ENCODE data around the gene ZFAND2A. TPM values are rescaled to one million over a fixed set of nuclear protein-coding genes. Genes with fewer than 3 reads are reported as not detected.
"Not testable (repeated sequence)": the region's sequence is repeated elsewhere in the genome, so short reads cannot be mapped to it uniquely, and the experiment has no call there.

The ZFAND2A gene
- total RNA-seq, 1 donor from 2014 or later: 36.0 TPM

DNA sequence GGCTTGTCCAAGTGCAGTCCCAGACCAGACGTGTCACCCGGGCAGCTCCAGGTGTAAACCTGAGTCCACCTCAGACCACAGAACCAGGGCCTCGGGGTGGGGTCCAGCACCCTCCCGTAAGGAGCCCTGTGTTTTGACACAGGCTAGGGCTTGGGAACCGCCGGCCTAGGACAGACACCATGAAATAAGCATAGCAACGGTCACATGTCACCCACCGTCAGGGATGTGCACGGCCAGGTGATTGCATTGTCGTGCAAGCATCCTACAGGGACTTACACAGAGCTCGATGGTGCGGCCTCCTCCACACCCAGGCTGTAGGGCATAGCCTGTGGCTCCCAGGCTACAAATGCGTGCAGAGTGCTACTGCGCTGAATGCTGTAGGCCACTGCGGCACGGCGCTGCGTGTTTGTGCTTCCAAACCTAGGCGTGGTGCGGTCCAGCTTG is 10.6 kb downstream of the ZFAND2A start:
- Mint-ChIP-seq H3K27ac (ENCODE audit: unreplicated experiment) (no peak overlapping the region), H3K4me3 (ENCODE audit: unreplicated experiment) (no peak overlapping the region), H3K4me1 (ENCODE audit: unreplicated experiment) (no peaks in the 10 kb centered on the region), H3K27me3 (ENCODE audit: unreplicated experiment) (peaks cover 2% of the 10 kb centered on the region), H3K9me3 (ENCODE audit: unreplicated experiment) (no peaks in the 10 kb centered on the region), H3K36me3 (ENCODE audit: low read depth, unreplicated experiment) (peaks cover 31% of the 10 kb centered on the region)
- DNase-seq (ENCODE audit: low spot score): no peak
- TF ChIP-seq, protein P1, sequence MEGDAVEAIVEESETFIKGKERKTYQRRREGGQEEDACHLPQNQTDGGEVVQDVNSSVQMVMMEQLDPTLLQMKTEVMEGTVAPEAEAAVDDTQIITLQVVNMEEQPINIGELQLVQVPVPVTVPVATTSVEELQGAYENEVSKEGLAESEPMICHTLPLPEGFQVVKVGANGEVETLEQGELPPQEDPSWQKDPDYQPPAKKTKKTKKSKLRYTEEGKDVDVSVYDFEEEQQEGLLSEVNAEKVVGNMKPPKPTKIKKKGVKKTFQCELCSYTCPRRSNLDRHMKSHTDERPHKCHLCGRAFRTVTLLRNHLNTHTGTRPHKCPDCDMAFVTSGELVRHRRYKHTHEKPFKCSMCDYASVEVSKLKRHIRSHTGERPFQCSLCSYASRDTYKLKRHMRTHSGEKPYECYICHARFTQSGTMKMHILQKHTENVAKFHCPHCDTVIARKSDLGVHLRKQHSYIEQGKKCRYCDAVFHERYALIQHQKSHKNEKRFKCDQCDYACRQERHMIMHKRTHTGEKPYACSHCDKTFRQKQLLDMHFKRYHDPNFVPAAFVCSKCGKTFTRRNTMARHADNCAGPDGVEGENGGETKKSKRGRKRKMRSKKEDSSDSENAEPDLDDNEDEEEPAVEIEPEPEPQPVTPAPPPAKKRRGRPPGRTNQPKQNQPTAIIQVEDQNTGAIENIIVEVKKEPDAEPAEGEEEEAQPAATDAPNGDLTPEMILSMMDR (IDR thresholded peaks at IDR 0.05; ENCODE audit: unreplicated experiment): no peak

DNA sequence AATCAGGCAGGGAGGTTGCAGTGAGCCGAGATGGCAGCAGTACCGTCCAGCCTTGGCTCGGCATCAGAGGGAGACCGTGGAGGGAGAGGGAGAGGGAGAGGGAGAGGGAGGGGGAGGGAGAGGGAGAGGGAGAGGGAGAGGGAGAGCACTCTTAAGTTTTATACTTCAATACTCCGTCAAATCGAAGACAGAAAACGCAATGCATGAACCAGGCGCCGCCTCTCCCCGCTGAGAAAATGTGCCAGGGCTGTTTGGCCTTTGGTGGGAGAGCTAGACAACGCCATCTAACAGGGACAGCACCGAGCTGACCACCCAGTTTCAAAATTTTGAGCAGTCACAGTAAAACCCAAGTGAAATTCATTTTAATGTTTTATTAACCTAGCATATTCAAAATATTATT is 12.1 kb downstream of the ZFAND2A start:
- not testable (repeated sequence) for H3K27me3 Mint-ChIP-seq (ENCODE audit: unreplicated experiment)

DNA sequence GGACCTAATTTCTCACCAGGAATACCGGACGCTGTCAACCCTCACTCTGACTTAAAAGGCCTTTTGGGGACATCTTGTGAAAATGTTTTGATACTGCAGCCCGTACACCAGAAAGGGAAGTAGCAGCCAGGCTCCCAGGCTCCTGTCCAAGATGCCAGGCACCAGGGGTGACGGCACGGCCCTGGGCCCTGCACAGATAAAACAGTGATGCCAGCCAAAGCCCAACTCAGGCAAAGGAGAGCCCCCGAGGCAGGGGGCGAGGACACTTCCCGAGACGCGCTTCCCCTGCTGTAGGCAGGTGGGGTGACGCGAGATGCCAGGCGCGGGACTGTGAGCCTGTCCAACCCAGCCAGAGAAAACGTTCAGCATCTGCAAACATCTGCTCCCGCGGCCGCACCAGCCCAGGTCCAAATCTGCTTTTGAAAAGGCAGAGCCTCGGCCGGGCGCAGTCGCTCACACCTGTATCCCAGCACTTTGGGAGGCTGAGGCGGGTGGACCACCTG is 15.7 kb downstream of the ZFAND2A start:
- Mint-ChIP-seq H3K27me3 (ENCODE audit: unreplicated experiment) (peaks cover 2% of the 10 kb centered on the region), H3K27ac (ENCODE audit: unreplicated experiment) (no peak overlapping the region)
- DNase-seq (ENCODE audit: low spot score): no peak

More for the DNA sequence above, 12.1 kb downstream of the ZFAND2A start:
- H3K36me3 Mint-ChIP-seq (ENCODE audit: low read depth, unreplicated experiment): peaks cover 16% of the 10 kb centered on the region
- not testable (repeated sequence) for H3K4me1 Mint-ChIP-seq (ENCODE audit: unreplicated experiment); H3K27ac Mint-ChIP-seq (ENCODE audit: unreplicated experiment); H3K9me3 Mint-ChIP-seq (ENCODE audit: unreplicated experiment); H3K4me3 Mint-ChIP-seq (ENCODE audit: unreplicated experiment); DNase-seq (ENCODE audit: low spot score)

DNA sequence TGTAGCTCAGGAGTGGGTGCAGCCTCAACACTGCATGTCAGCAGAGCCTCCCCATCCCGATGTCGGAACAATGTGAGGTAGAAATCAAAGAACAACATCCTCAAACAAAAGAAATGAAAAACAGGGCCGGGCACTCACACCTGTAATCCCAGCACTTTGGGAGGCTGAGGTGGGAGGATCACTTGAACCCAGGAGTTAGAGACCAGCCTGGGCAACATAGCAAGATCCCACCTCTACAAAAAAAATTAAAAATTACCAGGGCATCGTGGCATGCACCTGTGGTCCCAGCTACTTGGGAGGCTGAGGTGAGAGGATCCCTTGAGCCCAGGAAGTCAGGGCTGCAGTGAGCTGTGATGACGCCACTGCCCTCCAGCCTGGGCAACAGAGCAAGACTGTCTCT is 17.0 kb downstream of the ZFAND2A start:
- not testable (repeated sequence) for H3K4me1 Mint-ChIP-seq (ENCODE audit: unreplicated experiment); H3K9me3 Mint-ChIP-seq (ENCODE audit: unreplicated experiment); H3K4me3 Mint-ChIP-seq (ENCODE audit: unreplicated experiment); H3K27me3 Mint-ChIP-seq (ENCODE audit: unreplicated experiment); H3K27ac Mint-ChIP-seq (ENCODE audit: unreplicated experiment); DNase-seq (ENCODE audit: low spot score); H3K36me3 Mint-ChIP-seq (ENCODE audit: low read depth, unreplicated experiment)

More for the DNA sequence above, 15.7 kb downstream of the ZFAND2A start:
- no peaks in the 10 kb centered on the region for H3K9me3 Mint-ChIP-seq (ENCODE audit: unreplicated experiment)
- peaks cover 5% of the 10 kb centered on the region for H3K36me3 Mint-ChIP-seq (ENCODE audit: low read depth, unreplicated experiment)
- TF ChIP-seq, protein P1 (IDR thresholded peaks at IDR 0.05; ENCODE audit: unreplicated experiment): no peak
- no peak overlapping the region for H3K4me3 Mint-ChIP-seq (ENCODE audit: unreplicated experiment)
- H3K4me1 Mint-ChIP-seq (ENCODE audit: unreplicated experiment): no peaks in the 10 kb centered on the region

DNA sequence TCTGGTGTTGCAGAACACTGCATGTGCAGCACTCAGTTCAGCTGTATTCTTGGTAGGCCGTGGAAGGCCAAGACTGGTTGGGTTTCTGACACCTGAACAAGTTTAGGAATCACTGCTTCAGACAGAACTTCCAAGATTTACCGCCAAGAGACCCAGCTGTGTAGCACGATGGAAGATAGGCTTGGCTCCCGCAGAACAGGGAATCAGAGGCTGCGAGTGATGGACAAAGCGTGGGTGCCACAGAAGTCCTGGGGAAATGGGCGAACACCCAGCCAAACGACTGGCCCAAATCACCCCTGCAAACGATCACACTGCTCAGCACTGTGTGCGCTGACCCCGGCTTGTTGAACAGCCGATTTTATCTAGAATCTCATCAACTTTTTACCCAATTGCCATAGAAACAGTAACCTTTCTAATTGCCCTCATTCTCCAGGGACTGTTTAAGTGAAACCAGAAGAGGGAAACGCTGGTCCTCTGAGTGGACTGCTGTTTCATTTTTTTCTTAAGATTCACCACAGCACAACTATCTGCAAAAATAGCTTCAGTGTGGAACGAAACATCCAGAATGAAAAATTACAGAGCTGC is 17.9 kb downstream of the ZFAND2A start:
- H3K27ac Mint-ChIP-seq (ENCODE audit: unreplicated experiment): no peak overlapping the region
- peaks cover 2% of the 10 kb centered on the region for H3K4me1 Mint-ChIP-seq (ENCODE audit: unreplicated experiment)
- no peaks in the 10 kb centered on the region for H3K9me3 Mint-ChIP-seq (ENCODE audit: unreplicated experiment)
- no peak overlapping the region for H3K4me3 Mint-ChIP-seq (ENCODE audit: unreplicated experiment)
- H3K36me3 Mint-ChIP-seq (ENCODE audit: low read depth, unreplicated experiment): no peaks in the 10 kb centered on the region
- TF ChIP-seq, protein P1 (IDR thresholded peaks at IDR 0.05; ENCODE audit: unreplicated experiment): no peak
- H3K27me3 Mint-ChIP-seq (ENCODE audit: unreplicated experiment): no peaks in the 10 kb centered on the region
- no peak for DNase-seq (ENCODE audit: low spot score)

DNA sequence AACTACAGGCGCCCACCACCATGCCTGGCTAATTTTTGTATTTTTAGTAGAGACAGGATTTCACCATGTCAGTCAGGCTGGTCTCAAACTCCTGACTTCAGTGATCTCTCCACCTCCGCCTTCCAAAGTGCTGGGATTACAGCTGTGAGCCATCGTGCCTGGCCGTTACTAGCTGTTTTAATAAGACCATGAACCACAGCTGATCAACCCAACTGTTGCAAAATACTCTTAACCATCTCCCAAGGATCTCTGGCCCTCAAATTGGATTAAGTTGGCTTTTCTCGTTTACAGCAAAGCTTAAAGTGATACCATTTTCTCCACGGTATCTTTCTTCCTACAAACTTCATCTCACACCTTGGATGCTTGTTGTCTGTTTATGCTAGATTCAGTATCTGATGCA is 18.3 kb downstream of the ZFAND2A start:
- no peak for DNase-seq (ENCODE audit: low spot score)
- H3K4me1 Mint-ChIP-seq (ENCODE audit: unreplicated experiment): peaks cover 7% of the 10 kb centered on the region
- H3K36me3 Mint-ChIP-seq (ENCODE audit: low read depth, unreplicated experiment): no peaks in the 10 kb centered on the region
- TF ChIP-seq, protein P1 (IDR thresholded peaks at IDR 0.05; ENCODE audit: unreplicated experiment): no peak
- peaks cover 1% of the 10 kb centered on the region for H3K27me3 Mint-ChIP-seq (ENCODE audit: unreplicated experiment)
- no peak overlapping the region for H3K27ac Mint-ChIP-seq (ENCODE audit: unreplicated experiment)
- no peaks in the 10 kb centered on the region for H3K9me3 Mint-ChIP-seq (ENCODE audit: unreplicated experiment)
- H3K4me3 Mint-ChIP-seq (ENCODE audit: unreplicated experiment): no peak overlapping the region
